Liver (tissue), 9 donors: ENCODE data around the gene NBAS. TPM values are rescaled to one million over a fixed set of nuclear protein-coding genes. Genes with fewer than 3 reads are reported as not detected.

Experiments used
- DNase-seq: peaks from one replicate; pipeline ENCODE4 v3.0.0-alpha.2; 2017; ENCODE audit warnings: low spot score
- H3K27ac ChIP-seq, 2 donors: one replicate each; pipeline ENCODE4 v1.7.0; 2013; ENCODE audit warnings: inconsistent platforms in 2 of 2, low read length in 2 of 2, control low read depth in 1 of 2, low read depth in 1 of 2, mild to moderate bottlenecking in 1 of 2
- H3K27me3 ChIP-seq, 4 donors: one replicate each; pipeline versions ENCODE4 v1.6.1 to v1.7.0; 2013; ENCODE audit warnings: low read length in 3 of 4, inconsistent platforms in 1 of 4, mild to moderate bottlenecking in 1 of 4, moderate library complexity in 1 of 4; ENCODE audit not compliant: control insufficient read depth in 4 of 4, insufficient read depth in 4 of 4
- H3K36me3 ChIP-seq, 4 donors: one replicate each; pipeline versions ENCODE4 v1.6.1 to v1.7.0; 2013; ENCODE audit warnings: low read length in 3 of 4, mild to moderate bottlenecking in 3 of 4, low read depth in 1 of 4, moderate library complexity in 1 of 4; ENCODE audit not compliant: control insufficient read depth in 4 of 4, insufficient read depth in 3 of 4
- H3K4me1 ChIP-seq, 4 donors: one replicate each; pipeline versions ENCODE4 v1.6.1 to v1.7.0; 2013; ENCODE audit warnings: low read length in 3 of 4, mild to moderate bottlenecking in 3 of 4, moderate library complexity in 1 of 4; ENCODE audit not compliant: control insufficient read depth in 4 of 4, insufficient read depth in 4 of 4
- H3K4me3 ChIP-seq, 3 donors: one replicate each; pipeline versions ENCODE4 v1.6.1 to v1.7.0; 2013; ENCODE audit warnings: low read length in 3 of 3, control low read depth in 1 of 3, low read depth in 1 of 3, mild to moderate bottlenecking in 1 of 3
- H3K9ac ChIP-seq, 2 donors: one replicate each; pipeline ENCODE4 v1.7.0; 2013; ENCODE audit warnings: low read length in 2 of 2, mild to moderate bottlenecking in 2 of 2, moderate library complexity in 2 of 2, control low read depth in 1 of 2, low read depth in 1 of 2
- H3K9me3 ChIP-seq, 4 donors: one replicate each; pipeline versions ENCODE4 v1.6.1 to v1.7.0; 2013; ENCODE audit warnings: low read length in 3 of 4; ENCODE audit not compliant: control insufficient read depth in 4 of 4
- EGR1 ChIP-seq, 2 donors: IDR thresholded peaks; 2 replicates each; pipeline ENCODE4 v1.6.1; 2016 to 2018; ENCODE audit warnings: antibody characterized with exemption in 2 of 2, low read depth in 2 of 2
- FOXA1 ChIP-seq: IDR thresholded peaks from 2 replicates; pipeline ENCODE4 v1.6.1; 2016; ENCODE audit warnings: antibody characterized with exemption
- FOXA2 ChIP-seq: IDR thresholded peaks from 2 replicates; pipeline ENCODE4 v1.6.1; 2016; ENCODE audit warnings: antibody characterized with exemption
- GABPA ChIP-seq, 2 donors: IDR thresholded peaks in 1 of 2; conservative IDR thresholded peaks in 1 of 2; 2 replicates each; pipeline ENCODE4 v1.6.1; 2016; ENCODE audit warnings: antibody characterized with exemption in 2 of 2, mild to moderate bottlenecking in 1 of 2, moderate library complexity in 1 of 2
- HNF4A ChIP-seq, 2 donors: conservative IDR thresholded peaks; 2 replicates each; pipeline ENCODE4 v1.6.1; 2016; ENCODE audit warnings: antibody characterized with exemption in 2 of 2, mild to moderate bottlenecking in 2 of 2
- HNF4G ChIP-seq: IDR thresholded peaks from 2 replicates; pipeline ENCODE4 v1.6.1; 2016; ENCODE audit warnings: antibody characterized with exemption
- JUND ChIP-seq, 2 donors: IDR thresholded peaks; 2 replicates each; pipeline ENCODE4 v1.6.1; 2016; ENCODE audit warnings: antibody characterized with exemption in 2 of 2
- REST ChIP-seq: IDR thresholded peaks from 2 replicates; pipeline ENCODE4 v1.6.1; 2016; ENCODE audit warnings: antibody characterized with exemption, mild to moderate bottlenecking
- RXRA ChIP-seq, 2 donors: IDR thresholded peaks; 2 replicates each; pipeline ENCODE4 v1.6.1; 2017 to 2018; ENCODE audit warnings: antibody characterized with exemption in 2 of 2, mild to moderate bottlenecking in 1 of 2
- TAF1 ChIP-seq: conservative IDR thresholded peaks from 2 replicates; pipeline ENCODE4 v1.6.1; 2016; ENCODE audit warnings: antibody characterized with exemption, mild to moderate bottlenecking
- YY1 ChIP-seq: IDR thresholded peaks from 2 replicates; pipeline ENCODE4 v1.6.1; 2016; ENCODE audit warnings: antibody characterized with exemption, mild to moderate bottlenecking
- ZBTB33 ChIP-seq: IDR thresholded peaks from 2 replicates; pipeline ENCODE4 v1.6.1; 2016; ENCODE audit warnings: antibody characterized with exemption
- WGBS: extraction: QIAGEN DNeasy Blood & Tissue Kit; methylation state at CpG from one replicate; pipeline ENCODE4 v1.1.7; 2013; 5-methylcytosine and 5-hydroxymethylcytosine counted together
- polyA plus RNA-seq, 2 donors: library from polyadenylated mRNA; stranded (reverse) in 1 of 2; unstranded in 1 of 2; fragments of 200-250 nt in 1 of 2; fragments of >200 nt in 1 of 2; fragmentation: Nextera tagmentation in 1 of 2; extraction: Ambion mirVana in 1 of 2; gene quantifications; one replicate each; pipeline versions ENCODE4 v1.2.1 to v1.2.3, GENCODE V29; 2013 to 2015
- total RNA-seq, 2 donors: library from RNA; depleted of rRNA; stranded (reverse); fragments of >200 nt; gene quantifications; one replicate each; pipeline ENCODE4 v1.2.3, GENCODE V29; 2014
- TF ChIP-seq, protein P1 (sequence below): IDR thresholded peaks from 2 replicates; pipeline ENCODE4 v1.6.1; 2016; ENCODE audit warnings: antibody characterized with exemption
- TF ChIP-seq, protein P2 (sequence below): fragments of 150-350 bp; IDR thresholded peaks from 2 replicates; pipeline ENCODE4 v1.5.1; 2017; ENCODE audit warnings: improper control_type of control experiment, low read depth, low read length; ENCODE audit not compliant: missing input control
- TF ChIP-seq, protein P3 (sequence below): IDR thresholded peaks from 2 replicates; pipeline ENCODE4 v1.6.1; 2016; ENCODE audit warnings: antibody characterized with exemption
- donor health status: healthy.
- donor health status: healthy.
- donor health status: healthy.
- donor health status: healthy.
- donor health status: healthy.

NBAS gene
- total and polyA plus RNA-seq, 4 donors = 10.5 to 40.0 (median 18.9) TPM

GRCh38 chr2:15316370-15316814 is 244.7 kb downstream of the NBAS start (continued):
- no peak for TF ChIP-seq REST
- TF ChIP-seq RXRA (IDR thresholded peaks at IDR 0.05) = no peak
- no peak for TF ChIP-seq FOXA1
- TF ChIP-seq GABPA (IDR thresholded peaks at IDR 0.05 in 1 of 2, conservative IDR thresholded peaks at IDR 0.05 in 1 of 2) = no peak
- TF ChIP-seq TAF1 = no peak
- no peak for TF ChIP-seq JUND (IDR thresholded peaks at IDR 0.05)
- no peak for TF ChIP-seq YY1

DNA sequence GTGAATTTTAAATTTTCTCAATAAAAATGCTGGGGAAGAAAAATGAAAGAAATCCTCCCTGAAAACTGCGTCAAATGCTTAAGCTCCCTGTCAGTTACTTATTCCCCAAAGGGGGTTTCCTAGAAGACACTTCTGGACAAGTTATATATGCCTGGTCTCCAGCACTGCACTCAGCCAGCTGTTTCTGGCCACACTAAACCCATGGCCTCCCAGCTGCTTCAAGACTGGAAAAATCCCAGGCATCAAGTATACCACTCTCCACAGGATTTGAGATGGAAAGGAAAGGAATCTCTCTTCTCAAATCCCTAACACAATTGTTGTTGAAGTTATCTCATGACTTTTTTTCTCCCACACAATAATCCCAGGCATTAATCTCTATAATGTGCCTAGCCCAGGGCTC is 245.7 kb downstream of the NBAS start:
- Histone ChIP-seq H3K27ac (no peak overlapping the region), H3K27me3 (no peaks in the 10 kb centered on the region), H3K9ac (no peak overlapping the region), H3K4me3 (no peak overlapping the region), H3K4me1 (no peaks in the 10 kb centered on the region), H3K9me3 (no peaks in the 10 kb centered on the region), H3K36me3 (peaks cover 0 to 4% (median 2%) of the 10 kb centered on the region in 4 donors)
- TF ChIP-seq FOXA2 (no peak), GABPA (IDR thresholded peaks at IDR 0.05 in 1 of 2, conservative IDR thresholded peaks at IDR 0.05 in 1 of 2) (no peak), HNF4A (conservative IDR thresholded peaks at IDR 0.05) (no peak), ZBTB33 (no peak), HNF4G (no peak), YY1 (no peak)
- TF ChIP-seq, protein P1, sequence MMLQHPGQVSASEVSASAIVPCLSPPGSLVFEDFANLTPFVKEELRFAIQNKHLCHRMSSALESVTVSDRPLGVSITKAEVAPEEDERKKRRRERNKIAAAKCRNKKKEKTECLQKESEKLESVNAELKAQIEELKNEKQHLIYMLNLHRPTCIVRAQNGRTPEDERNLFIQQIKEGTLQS = no peak
- no peak for DNase-seq
- WGBS = 100% methylated on average over 1 of the region's 1 CpG

DNA sequence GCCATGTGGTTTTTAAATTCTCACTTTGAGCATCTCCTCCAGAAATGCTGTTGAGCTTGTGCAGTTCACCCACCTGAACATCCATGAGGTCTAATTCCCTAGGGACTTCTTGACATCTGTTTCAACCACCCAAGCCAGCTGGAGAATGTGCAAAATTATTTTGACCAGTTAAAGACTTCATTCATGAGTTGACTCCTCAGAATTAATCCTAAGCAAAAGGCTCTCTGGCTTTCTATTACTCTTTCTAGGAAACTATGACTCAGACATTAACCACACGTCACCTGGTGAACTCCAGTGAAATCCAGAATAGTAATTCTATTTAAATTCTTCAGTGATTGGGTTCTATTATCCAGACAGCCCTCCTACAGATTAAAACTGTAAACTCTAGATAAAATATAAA is 247.5 kb downstream of the NBAS start:
- 85% methylated on average over 1 of the region's 1 CpG for WGBS
- no peak overlapping the region for H3K4me3 ChIP-seq
- no peaks in the 10 kb centered on the region for H3K9me3 ChIP-seq
- no peaks in the 10 kb centered on the region for H3K27me3 ChIP-seq
- no peak for DNase-seq
- H3K36me3 ChIP-seq = peaks cover 0 to 4% (median 2%) of the 10 kb centered on the region in 4 donors
- no peak overlapping the region for H3K27ac ChIP-seq
- no peaks in the 10 kb centered on the region for H3K4me1 ChIP-seq
- no peak overlapping the region for H3K9ac ChIP-seq
- no peak for TF ChIP-seq REST
- no peak for TF ChIP-seq TAF1
- no peak for TF ChIP-seq FOXA2
- TF ChIP-seq YY1 = no peak
- TF ChIP-seq JUND (IDR thresholded peaks at IDR 0.05) = no peak
- TF ChIP-seq RXRA (IDR thresholded peaks at IDR 0.05) = no peak
- TF ChIP-seq GABPA (IDR thresholded peaks at IDR 0.05 in 1 of 2, conservative IDR thresholded peaks at IDR 0.05 in 1 of 2) = no peak
- no peak for TF ChIP-seq ZBTB33
- TF ChIP-seq, protein P2, sequence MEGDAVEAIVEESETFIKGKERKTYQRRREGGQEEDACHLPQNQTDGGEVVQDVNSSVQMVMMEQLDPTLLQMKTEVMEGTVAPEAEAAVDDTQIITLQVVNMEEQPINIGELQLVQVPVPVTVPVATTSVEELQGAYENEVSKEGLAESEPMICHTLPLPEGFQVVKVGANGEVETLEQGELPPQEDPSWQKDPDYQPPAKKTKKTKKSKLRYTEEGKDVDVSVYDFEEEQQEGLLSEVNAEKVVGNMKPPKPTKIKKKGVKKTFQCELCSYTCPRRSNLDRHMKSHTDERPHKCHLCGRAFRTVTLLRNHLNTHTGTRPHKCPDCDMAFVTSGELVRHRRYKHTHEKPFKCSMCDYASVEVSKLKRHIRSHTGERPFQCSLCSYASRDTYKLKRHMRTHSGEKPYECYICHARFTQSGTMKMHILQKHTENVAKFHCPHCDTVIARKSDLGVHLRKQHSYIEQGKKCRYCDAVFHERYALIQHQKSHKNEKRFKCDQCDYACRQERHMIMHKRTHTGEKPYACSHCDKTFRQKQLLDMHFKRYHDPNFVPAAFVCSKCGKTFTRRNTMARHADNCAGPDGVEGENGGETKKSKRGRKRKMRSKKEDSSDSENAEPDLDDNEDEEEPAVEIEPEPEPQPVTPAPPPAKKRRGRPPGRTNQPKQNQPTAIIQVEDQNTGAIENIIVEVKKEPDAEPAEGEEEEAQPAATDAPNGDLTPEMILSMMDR = no peak
- TF ChIP-seq, protein P3, sequence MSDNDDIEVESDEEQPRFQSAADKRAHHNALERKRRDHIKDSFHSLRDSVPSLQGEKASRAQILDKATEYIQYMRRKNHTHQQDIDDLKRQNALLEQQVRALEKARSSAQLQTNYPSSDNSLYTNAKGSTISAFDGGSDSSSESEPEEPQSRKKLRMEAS = no peak
- no peak for TF ChIP-seq HNF4A (conservative IDR thresholded peaks at IDR 0.05)
- TF ChIP-seq, protein P1 = no peak
- no peak for TF ChIP-seq EGR1 (IDR thresholded peaks at IDR 0.05; ENCODE audit: low read depth in 2 of 2)
